ENCODE measurements around the gene ALLC. TPM values are rescaled to one million over a fixed set of nuclear protein-coding genes. Genes with fewer than 3 reads are reported as not detected.

ALLC gene
- total and polyA plus RNA-seq, 7 donors: not detected

- H3K4me3 ChIP-seq: no peak overlapping the region
- H3K4me1 ChIP-seq: no peaks in the 10 kb centered on the region
- H3K27ac ChIP-seq: no peak overlapping the region
- TF ChIP-seq POLR2A (IDR thresholded peaks at IDR 0.05): no peak
- no peak for TF ChIP-seq POLR2AphosphoS5 (IDR thresholded peaks at IDR 0.05)
- no peak for TF ChIP-seq CTCF (IDR thresholded peaks at IDR 0.05)
- no peak for TF ChIP-seq EP300 (IDR thresholded peaks at IDR 0.05)
- intact Hi-C loops (cut with DNase I): no loop called here
- DNase-seq: no peak
- 87 to 89% methylated on average over 11 of the region's 11 CpGs for WGBS, 2 donors
- no peaks in the 10 kb centered on the region for H3K27me3 ChIP-seq
- no peaks in the 10 kb centered on the region for H3K36me3 ChIP-seq
- no peaks in the 10 kb centered on the region for H3K9me3 ChIP-seq
These were observed 12.9 kb downstream of the ALLC start for GRCh38 chr2:3670941-3671340.

GRCh38 chr2:3672861-3673678 lies 15.1 kb downstream of the ALLC start:
- Histone ChIP-seq H3K9me3 (no peaks in the 10 kb centered on the region), H3K4me3 (no peak overlapping the region), H3K27me3 (no peaks in the 10 kb centered on the region), H3K36me3 (no peaks in the 10 kb centered on the region), H3K27ac (no peak overlapping the region), H3K4me1 (no peaks in the 10 kb centered on the region)
- WGBS, 2 donors: 73 to 81% methylated on average over 9 of the region's 9 CpGs
- DNase-seq: no peak
- TF ChIP-seq EP300 (IDR thresholded peaks at IDR 0.05) (no peak), POLR2AphosphoS5 (IDR thresholded peaks at IDR 0.05) (no peak), CTCF (IDR thresholded peaks at IDR 0.05) (no peak), POLR2A (IDR thresholded peaks at IDR 0.05) (no peak)
- intact Hi-C loops (cut with DNase I): no loop called here

- TF ChIP-seq POLR2A (IDR thresholded peaks at IDR 0.05): no peak
- H3K36me3 ChIP-seq: no peaks in the 10 kb centered on the region
- H3K27me3 ChIP-seq: no peaks in the 10 kb centered on the region
- intact Hi-C loops (cut with DNase I): no loop called here
- H3K27ac ChIP-seq: no peak overlapping the region
- no peaks in the 10 kb centered on the region for H3K4me1 ChIP-seq
- no peak overlapping the region for H3K4me3 ChIP-seq
- H3K9me3 ChIP-seq: no peaks in the 10 kb centered on the region
- WGBS, 2 donors: 84 to 87% methylated on average over 9 of the region's 9 CpGs
- no peak for DNase-seq
These were observed 16.3 kb downstream of the ALLC start for GRCh38 chr2:3674066-3674845.

- 87 to 96% methylated on average over 4 of the region's 4 CpGs for WGBS, 2 donors
- Histone ChIP-seq H3K9me3 (no peaks in the 10 kb centered on the region), H3K4me3 (no peak overlapping the region), H3K36me3 (no peaks in the 10 kb centered on the region), H3K27ac (no peak overlapping the region), H3K27me3 (no peaks in the 10 kb centered on the region), H3K4me1 (no peaks in the 10 kb centered on the region)
- DNase-seq: no peak
- TF ChIP-seq CTCF (IDR thresholded peaks at IDR 0.05): no peak
- TF ChIP-seq EP300 (IDR thresholded peaks at IDR 0.05): no peak
- no peak for TF ChIP-seq POLR2A (IDR thresholded peaks at IDR 0.05)
- TF ChIP-seq POLR2AphosphoS5 (IDR thresholded peaks at IDR 0.05): no peak
- intact Hi-C loops (cut with DNase I): no loop called here
These were observed 17.7 kb downstream of the ALLC start for GRCh38 chr2:3675687-3676086.

GRCh38 chr2:3677436-3677835 lies 19.4 kb downstream of the ALLC start:
- DNase-seq: no peak
- H3K4me1 ChIP-seq: no peaks in the 10 kb centered on the region
- intact Hi-C loops (cut with DNase I): no loop called here
- no peaks in the 10 kb centered on the region for H3K27me3 ChIP-seq
- H3K27ac ChIP-seq: no peak overlapping the region
- no peaks in the 10 kb centered on the region for H3K36me3 ChIP-seq
- 87 to 88% methylated on average over 9 of the region's 9 CpGs for WGBS, 2 donors
- no peaks in the 10 kb centered on the region for H3K9me3 ChIP-seq
- TF ChIP-seq EP300 (IDR thresholded peaks at IDR 0.05) (no peak), POLR2AphosphoS5 (IDR thresholded peaks at IDR 0.05) (no peak), POLR2A (IDR thresholded peaks at IDR 0.05) (no peak), CTCF (IDR thresholded peaks at IDR 0.05) (no peak)
- H3K4me3 ChIP-seq: no peak overlapping the region
